Stomach (tissue), 9 donors: ENCODE data around the gene MAMDC2. TPM values are rescaled to one million over a fixed set of nuclear protein-coding genes. Genes with fewer than 3 reads are reported as not detected.

Experiments
- DNase-seq, 2 donors: peaks; one replicate each; pipeline versions ENCODE4 v3.0.0 to v3.0.0-alpha.2; 2013 to 2019
- H3K27ac ChIP-seq, 5 donors: fragments of 200-600 bp in 4 of 5; sonication (generic) in 4 of 5; one replicate each; pipeline ENCODE4 v1.5.1; 2013 to 2019; ENCODE audit warnings: mild to moderate bottlenecking in 1 of 5, moderate library complexity in 1 of 5
- H3K27me3 ChIP-seq, 3 donors: fragments of 200-600 bp; sonication (generic); one replicate each; pipeline ENCODE4 v1.5.1; 2017 to 2019; ENCODE audit warnings: mixed run types in 1 of 3
- H3K36me3 ChIP-seq, 4 donors: fragments of 200-600 bp; sonication (generic); 1 replicate in 3 of 4; 2 replicates in 1 of 4; pipeline ENCODE4 v1.5.1; 2016 to 2019
- H3K4me1 ChIP-seq, 4 donors: fragments of 200-600 bp; sonication (generic); one replicate each; pipeline ENCODE4 v1.5.1; 2016 to 2019
- H3K4me3 ChIP-seq, 4 donors: fragments of 200-600 bp; sonication (generic) in 3 of 4; one replicate each; pipeline ENCODE4 v1.5.1; 2016 to 2019; ENCODE audit warnings: mild to moderate bottlenecking in 1 of 4
- H3K9me3 ChIP-seq, 4 donors: fragments of 200-600 bp; sonication (generic); one replicate each; pipeline ENCODE4 v1.5.1; 2016 to 2019
- CTCF ChIP-seq, 7 experiments: fragments of 450-650 bp in 4 of 7; fragments of 200-600 bp in 3 of 7; sonication (generic) in 3 of 7; IDR thresholded peaks; one replicate each; pipeline ENCODE4 v1.5.1; 2016 to 2019; ENCODE audit warnings: antibody characterized with exemption in 7 of 7, control low read depth in 2 of 7, mild to moderate bottlenecking in 1 of 7
- EP300 ChIP-seq: sonication (generic); formaldehyde crosslinking; IDR thresholded peaks from one replicate; pipeline ENCODE4 v1.6.1; 2017; ENCODE audit warnings: antibody characterized with exemption
- POLR2A ChIP-seq, 4 donors: fragments of 450-650 bp; IDR thresholded peaks; one replicate each; pipeline ENCODE4 v1.6.1; 2016; ENCODE audit warnings: antibody characterized with exemption in 4 of 4, control low read depth in 2 of 4, mild to moderate bottlenecking in 1 of 4, moderate library complexity in 1 of 4
- POLR2AphosphoS5 ChIP-seq, 3 donors: sonication (generic); formaldehyde crosslinking; IDR thresholded peaks; one replicate each; pipeline ENCODE4 v1.6.1; 2016; ENCODE audit warnings: antibody characterized with exemption in 3 of 3
- WGBS, 5 donors: extraction: QIAGEN DNeasy Blood & Tissue Kit in 3 of 5; methylation state at CpG; one replicate each; pipeline versions ENCODE4 v1.1.5 to v1.1.7; 2013 to 2018; 5-methylcytosine and 5-hydroxymethylcytosine counted together
- intact Hi-C: fragments of 100-400 bp; cut with DNase I; formaldehyde crosslinking; loops from one replicate; pipeline ENCODE4 v1.15.1; 2023; ENCODE audit warnings: low total_unique reads
- polyA plus RNA-seq, 3 donors: library from polyadenylated mRNA; stranded (reverse); fragments of 200-250 nt; gene quantifications; one replicate each; pipeline ENCODE4 v1.2.3, GENCODE V29; 2013
- total RNA-seq, 5 donors: library from RNA; depleted of rRNA; stranded (reverse); fragments of >200 nt; gene quantifications; one replicate each; pipeline versions ENCODE4 v1.1.0 to v1.2.3, GENCODE V29; 2014 to 2016
- donor health status: healthy with polysubstance abuse.
- donor health status: Bipolar disorder and iron deficiency.
- donor health status: healthy.

MAMDC2 gene
- total and polyA plus RNA-seq, 8 donors: 7.0 to 91.4 (median 22.0) TPM

- TF ChIP-seq CTCF (IDR thresholded peaks at IDR 0.05): no peak
- no peak for TF ChIP-seq POLR2AphosphoS5 (IDR thresholded peaks at IDR 0.05)
- no peak for TF ChIP-seq POLR2A (IDR thresholded peaks at IDR 0.05)
- no peak for TF ChIP-seq EP300
- Histone ChIP-seq H3K4me3 (no peak overlapping the region), H3K27ac (peak overlapping the region in 4 of 5 donors; percentile 48 to 88 (median 58)), H3K4me1 (peaks cover 0 to 95% (median 31%) of the 10 kb centered on the region in 4 donors), H3K27me3 (no peaks in the 10 kb centered on the region), H3K9me3 (no peaks in the 10 kb centered on the region), H3K36me3 (no peaks in the 10 kb centered on the region)
- 59 to 78% (median 63%) methylated on average over 3 of the region's 3 CpGs for WGBS, 5 donors
- intact Hi-C loops: no loop called here
- DNase-seq: no peak
Observed at GRCh38 chr9:70054521-70054920, 10.9 kb downstream of the MAMDC2 start.

- intact Hi-C loops: no loop called here
- TF ChIP-seq CTCF (IDR thresholded peaks at IDR 0.05): no peak
- no peak for TF ChIP-seq POLR2A (IDR thresholded peaks at IDR 0.05)
- H3K4me1 ChIP-seq: peaks cover 0 to 88% (median 27%) of the 10 kb centered on the region in 4 donors
- DNase-seq: peak in 1 of 2 donors; percentile 55
- no peaks in the 10 kb centered on the region for H3K36me3 ChIP-seq
- no peaks in the 10 kb centered on the region for H3K27me3 ChIP-seq
- no peak overlapping the region for H3K4me3 ChIP-seq
- WGBS, 5 donors: 57 to 76% (median 66%) methylated on average over 3 of the region's 3 CpGs
- H3K27ac ChIP-seq: peak overlapping the region in 4 of 5 donors; percentile 17 to 88 (median 58)
- H3K9me3 ChIP-seq: no peaks in the 10 kb centered on the region
Observed at GRCh38 chr9:70055406-70056210, 12.0 kb downstream of the MAMDC2 start.

- no peak for DNase-seq
- intact Hi-C loops: no loop called here
- Histone ChIP-seq H3K4me3 (no peak overlapping the region), H3K27me3 (no peaks in the 10 kb centered on the region), H3K36me3 (peaks cover 0 to 6% (median 0%) of the 10 kb centered on the region in 4 donors), H3K4me1 (peaks cover 0 to 80% (median 27%) of the 10 kb centered on the region in 4 donors), H3K27ac (peak overlapping the region in 3 of 5 donors; percentile 17 to 88 (median 50)), H3K9me3 (no peaks in the 10 kb centered on the region)
- 83 to 88% (median 87%) methylated on average over 9 to 10 of the region's 10 CpGs for WGBS, 5 donors
- TF ChIP-seq EP300 (no peak), POLR2AphosphoS5 (IDR thresholded peaks at IDR 0.05) (no peak), CTCF (IDR thresholded peaks at IDR 0.05) (no peak), POLR2A (IDR thresholded peaks at IDR 0.05) (no peak)
Observed at GRCh38 chr9:70056211-70056944, 12.7 kb downstream of the MAMDC2 start.

GRCh38 chr9:70058569-70059116 is 15.0 kb downstream of the MAMDC2 start:
- WGBS, 5 donors: 46 to 55% (median 48%) methylated on average over 3 of the region's 3 CpGs
- Histone ChIP-seq H3K36me3 (peaks cover 0 to 6% (median 0%) of the 10 kb centered on the region in 4 donors), H3K4me1 (peaks cover 0 to 59% (median 21%) of the 10 kb centered on the region in 4 donors), H3K9me3 (no peaks in the 10 kb centered on the region), H3K4me3 (no peak overlapping the region), H3K27ac (peak overlapping the region in 4 of 5 donors; percentile 2 to 88 (median 30)), H3K27me3 (no peaks in the 10 kb centered on the region)
- DNase-seq: no peak
- TF ChIP-seq POLR2AphosphoS5 (IDR thresholded peaks at IDR 0.05) (no peak), EP300 (no peak), CTCF (IDR thresholded peaks at IDR 0.05) (no peak), POLR2A (IDR thresholded peaks at IDR 0.05) (no peak)
- intact Hi-C loops: no loop called here
